ENCODE results near the gene ACADL. TPM values are rescaled to one million over a fixed set of nuclear protein-coding genes. Genes with fewer than 3 reads are reported as not detected.

ACADL gene
- not detected for total RNA-seq

- DNase-seq (ENCODE audit: low read depth in 2 of 3, low spot score in 2 of 3), result peak in 2 of 3 donors; percentile 26 to 41
Observed at GRCh38 chr2:210224941-210225672, at the start of gene ACADL. Gene ACADL (minus strand): TSS chr2:210225447. CDS start chr2:210225263, 184 bp downstream.

- DNase-seq (ENCODE audit: low read depth in 2 of 3, low spot score in 2 of 3), result no peak
Observed at GRCh38 chr2:210271300-210271699, 46.1 kb upstream of the ACADL start.

- DNase-seq (ENCODE audit: low read depth in 2 of 3, low spot score in 2 of 3), result no peak
Observed at GRCh38 chr2:210269148-210269547, 43.9 kb upstream of the ACADL start.

GRCh38 chr2:210268281-210268680 is 43.0 kb upstream of the ACADL start:
- no peak for DNase-seq (ENCODE audit: low read depth in 2 of 3, low spot score in 2 of 3)

GRCh38 chr2:210267698-210268097 is 42.5 kb upstream of the ACADL start:
- no peak for DNase-seq (ENCODE audit: low read depth in 2 of 3, low spot score in 2 of 3)

- DNase-seq (ENCODE audit: low read depth in 2 of 3, low spot score in 2 of 3), result no peak
Observed at GRCh38 chr2:210264282-210264681, 39.0 kb upstream of the ACADL start.

GRCh38 chr2:210263841-210264240 is 38.6 kb upstream of the ACADL start:
- DNase-seq (ENCODE audit: low read depth in 2 of 3, low spot score in 2 of 3), result no peak

- no peak for DNase-seq (ENCODE audit: low read depth in 2 of 3, low spot score in 2 of 3)
Observed at GRCh38 chr2:210262036-210262435, 36.8 kb upstream of the ACADL start.

- DNase-seq (ENCODE audit: low read depth in 2 of 3, low spot score in 2 of 3), result no peak
Observed at GRCh38 chr2:210259687-210260086, 34.4 kb upstream of the ACADL start.

- no peak for DNase-seq (ENCODE audit: low read depth in 2 of 3, low spot score in 2 of 3)
Observed at GRCh38 chr2:210252699-210253606, 27.7 kb upstream of the ACADL start.

GRCh38 chr2:210250622-210251021 is 25.4 kb upstream of the ACADL start:
- DNase-seq (ENCODE audit: low read depth in 2 of 3, low spot score in 2 of 3), result no peak

GRCh38 chr2:210233487-210233886 is 8.2 kb upstream of the ACADL start:
- no peak for DNase-seq (ENCODE audit: low read depth in 2 of 3, low spot score in 2 of 3)

- no peak for DNase-seq (ENCODE audit: low read depth in 2 of 3, low spot score in 2 of 3)
Observed at GRCh38 chr2:210230984-210231383, 5.7 kb upstream of the ACADL start.

- no peak for DNase-seq (ENCODE audit: low read depth in 2 of 3, low spot score in 2 of 3)
Observed at GRCh38 chr2:210230518-210230917, 5.3 kb upstream of the ACADL start.

- DNase-seq (ENCODE audit: low read depth in 2 of 3, low spot score in 2 of 3), result no peak
Observed at GRCh38 chr2:210228586-210228985, 3.3 kb upstream of the ACADL start.

GRCh38 chr2:210227290-210228088 is 2.2 kb upstream of the ACADL start:
- DNase-seq (ENCODE audit: low read depth in 2 of 3, low spot score in 2 of 3), result no peak

- DNase-seq (ENCODE audit: low read depth in 2 of 3, low spot score in 2 of 3), result no peak
Observed at GRCh38 chr2:210226223-210226622, 976 bp upstream of the ACADL start.

GRCh38 chr2:210224591-210224940 is 681 bp downstream of the ACADL start:
- DNase-seq (ENCODE audit: low read depth in 2 of 3, low spot score in 2 of 3), result peak in 1 of 3 donors; percentile 7

- no peak for DNase-seq (ENCODE audit: low read depth in 2 of 3, low spot score in 2 of 3)
Observed at GRCh38 chr2:210215120-210215519, 10.1 kb downstream of the ACADL start.

GRCh38 chr2:210210185-210210584 is 15.1 kb downstream of the ACADL start:
- DNase-seq (ENCODE audit: low read depth in 2 of 3, low spot score in 2 of 3), result no peak

- DNase-seq (ENCODE audit: low read depth in 2 of 3, low spot score in 2 of 3), result no peak
Observed at GRCh38 chr2:210207929-210208328, 17.3 kb downstream of the ACADL start.

Measured in hematopoietic multipotent progenitor cell (in vitro differentiated cells).